ENCODE measurements around the gene TACC3. TPM values are rescaled to one million over a fixed set of nuclear protein-coding genes. Genes with fewer than 3 reads are reported as not detected.
A peak's percentile ranks its signal among the peaks of the same experiment; 100 is the strongest.

Gene TACC3
- total and polyA plus RNA-seq, 12 donors: 2.3 to 16.2 (median 4.8) TPM

GRCh38 chr4:1747603-1747967, 26.3 kb downstream of the TACC3 start:
- Histone ChIP-seq H3K27ac (no peak overlapping the region), H3K4me3 (no peak overlapping the region), H3K4me1 (peaks cover 0 to 17% (median 11%) of the 10 kb centered on the region in 9 donors), H3K36me3 (peaks cover 0 to 31% (median 0%) of the 10 kb centered on the region in 9 donors), H3K27me3 (peaks cover 0 to 11% (median 7%) of the 10 kb centered on the region in 7 donors), H3K9me3 (no peaks in the 10 kb centered on the region)
- TF ChIP-seq, protein P1, sequence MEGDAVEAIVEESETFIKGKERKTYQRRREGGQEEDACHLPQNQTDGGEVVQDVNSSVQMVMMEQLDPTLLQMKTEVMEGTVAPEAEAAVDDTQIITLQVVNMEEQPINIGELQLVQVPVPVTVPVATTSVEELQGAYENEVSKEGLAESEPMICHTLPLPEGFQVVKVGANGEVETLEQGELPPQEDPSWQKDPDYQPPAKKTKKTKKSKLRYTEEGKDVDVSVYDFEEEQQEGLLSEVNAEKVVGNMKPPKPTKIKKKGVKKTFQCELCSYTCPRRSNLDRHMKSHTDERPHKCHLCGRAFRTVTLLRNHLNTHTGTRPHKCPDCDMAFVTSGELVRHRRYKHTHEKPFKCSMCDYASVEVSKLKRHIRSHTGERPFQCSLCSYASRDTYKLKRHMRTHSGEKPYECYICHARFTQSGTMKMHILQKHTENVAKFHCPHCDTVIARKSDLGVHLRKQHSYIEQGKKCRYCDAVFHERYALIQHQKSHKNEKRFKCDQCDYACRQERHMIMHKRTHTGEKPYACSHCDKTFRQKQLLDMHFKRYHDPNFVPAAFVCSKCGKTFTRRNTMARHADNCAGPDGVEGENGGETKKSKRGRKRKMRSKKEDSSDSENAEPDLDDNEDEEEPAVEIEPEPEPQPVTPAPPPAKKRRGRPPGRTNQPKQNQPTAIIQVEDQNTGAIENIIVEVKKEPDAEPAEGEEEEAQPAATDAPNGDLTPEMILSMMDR (IDR thresholded peaks at IDR 0.05): no peak
- DNase-seq (no peak), ATAC-seq (no peak)
- intact Hi-C loops (cut with DNase I): loop anchor here in 9 of 10 donors (2.0 to 5.0 kb wide), 7 partner anchors 60 to 155 kb away; no protein-coding TSS in a partner anchor
- WGBS, 2 donors: 84 to 88% methylated on average over 16 of the region's 16 CpGs

DNA sequence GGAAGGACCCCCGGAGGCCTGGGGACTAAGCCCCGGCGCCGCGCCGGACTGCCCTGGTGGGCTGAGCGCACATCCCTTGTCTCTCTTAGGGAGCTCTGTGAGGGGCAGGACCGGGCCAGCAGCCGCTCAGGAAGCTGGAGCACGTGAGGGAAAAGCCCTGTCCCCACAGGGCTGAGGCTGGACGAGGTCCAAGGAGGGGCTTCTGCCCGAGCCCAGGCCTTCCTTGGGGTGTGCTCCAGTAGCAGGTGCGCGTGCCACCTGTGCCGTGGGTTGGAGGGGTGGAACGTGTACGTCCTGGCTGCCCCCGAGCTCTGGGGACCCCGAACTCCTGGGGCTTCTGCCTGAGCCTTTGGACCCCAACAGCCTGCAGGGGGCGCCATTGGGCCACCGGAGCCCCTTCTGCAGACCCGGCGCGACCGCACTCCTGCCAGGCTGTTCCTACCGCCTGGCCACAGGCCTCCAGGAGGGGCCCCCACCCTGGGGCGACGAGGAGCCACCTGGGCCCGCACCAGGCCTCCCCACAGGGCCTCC, 27.2 kb downstream of the TACC3 start:
- intact Hi-C loops (cut with DNase I): loop anchor here in 8 of 10 donors (1.0 to 5.0 kb wide), 6 partner anchors 59 to 154 kb away; no protein-coding TSS in a partner anchor
- H3K27ac ChIP-seq: no peak overlapping the region
- 4 to 6% methylated on average over 29 of the region's 29 CpGs for WGBS, 2 donors
- H3K4me3 ChIP-seq: no peak overlapping the region
- peaks cover 0 to 21% (median 0%) of the 10 kb centered on the region in 9 donors for H3K36me3 ChIP-seq
- ATAC-seq: peak in 6 of 8 donors; percentile 12 to 54 (median 38)
- TF ChIP-seq, protein P1 (IDR thresholded peaks at IDR 0.05): peak; percentile 54 to 82 (median 77)
- H3K4me1 ChIP-seq: peaks cover 0 to 23% (median 14%) of the 10 kb centered on the region in 9 donors
- DNase-seq: peak; percentile 64 to 79
- H3K27me3 ChIP-seq: peaks cover 0 to 11% (median 7%) of the 10 kb centered on the region in 7 donors
- no peaks in the 10 kb centered on the region for H3K9me3 ChIP-seq

- no peaks in the 10 kb centered on the region for H3K9me3 ChIP-seq
- no peak for ATAC-seq
- peaks cover 0 to 11% (median 7%) of the 10 kb centered on the region in 7 donors for H3K27me3 ChIP-seq
- H3K36me3 ChIP-seq: peaks cover 0 to 13% (median 0%) of the 10 kb centered on the region in 9 donors
- H3K4me1 ChIP-seq: peaks cover 0 to 23% (median 14%) of the 10 kb centered on the region in 9 donors
- H3K27ac ChIP-seq: no peak overlapping the region
- H3K4me3 ChIP-seq: no peak overlapping the region
- WGBS, 2 donors: 63 to 70% methylated on average over 3 of the region's 3 CpGs
- intact Hi-C loops (cut with DNase I): loop anchor here in 8 of 10 donors (2.0 to 5.0 kb wide), 5 partner anchors 58 to 153 kb away; no protein-coding TSS in a partner anchor
- DNase-seq: no peak
- TF ChIP-seq, protein P1 (IDR thresholded peaks at IDR 0.05): no peak
Measured at GRCh38 chr4:1749370-1749769, 28.0 kb downstream of the TACC3 start.

DNA sequence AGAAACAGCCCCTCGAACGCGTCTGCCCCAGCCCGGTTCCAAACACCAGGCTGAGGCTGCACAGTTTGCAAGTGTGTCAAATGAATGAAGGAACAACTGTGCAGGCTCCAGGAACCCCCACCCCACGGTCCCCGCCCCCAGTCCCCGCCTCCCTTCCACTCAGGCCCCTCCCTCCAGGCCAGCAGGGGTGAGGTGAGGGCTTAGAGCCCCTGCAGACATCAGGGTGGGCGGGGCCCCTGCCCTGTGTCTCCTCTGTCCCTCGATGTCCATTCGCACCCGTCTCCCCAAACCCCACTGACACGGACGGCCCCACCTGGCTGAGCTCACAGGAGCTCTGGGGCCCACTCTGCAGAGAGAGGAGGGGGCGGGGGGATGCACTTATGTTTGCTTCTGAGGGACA, 28.5 kb downstream of the TACC3 start:
- intact Hi-C loops (cut with DNase I): loop anchor here in 9 of 10 donors (2.0 to 5.0 kb wide), 6 partner anchors 47 to 152 kb away; no protein-coding TSS in a partner anchor
- no peaks in the 10 kb centered on the region for H3K9me3 ChIP-seq
- TF ChIP-seq, protein P1 (IDR thresholded peaks at IDR 0.05): no peak
- H3K4me3 ChIP-seq: no peak overlapping the region
- H3K27ac ChIP-seq: no peak overlapping the region
- H3K36me3 ChIP-seq: peaks cover 0 to 8% (median 0%) of the 10 kb centered on the region in 9 donors
- peaks cover 0 to 11% (median 7%) of the 10 kb centered on the region in 7 donors for H3K27me3 ChIP-seq
- DNase-seq: no peak
- peaks cover 0 to 23% (median 14%) of the 10 kb centered on the region in 9 donors for H3K4me1 ChIP-seq
- 66 to 69% methylated on average over 14 of the region's 14 CpGs for WGBS, 2 donors
- ATAC-seq: no peak

All from heart right ventricle (tissue), 16 donors.